Measurements from ENCODE around the gene NLRP10.

GRCh38 chr11:7918141-7918540 lies 47.1 kb downstream of the NLRP10 start:
- TF ChIP-seq CTCF (IDR thresholded peaks at IDR 0.05) (no peak), EZH2 (IDR thresholded peaks at IDR 0.05) (no peak)
